Stimulated activated CD8-positive, alpha-beta memory T cell treated with anti-CD3 and anti-CD28 coated beads, Interleukin-12 subunit alpha, Interleukin-12 subunit beta, amount 100 ng/mL, for 24 hours (primary cell): ENCODE measurements around the gene SMYD3.
A peak's percentile ranks its signal among the peaks of the same experiment; 100 is the strongest.
"Not testable (repeated sequence)": the region's sequence is repeated elsewhere in the genome, so short reads cannot be mapped to it uniquely, and the experiment has no call there.

ENCODE experiments used
- DNase-seq: peaks from one replicate; pipeline ENCODE4 v3.0.0-alpha.2; 2020; ENCODE audit errors: extremely low read depth

Gene SMYD3

GRCh38 chr1:246032984-246033383 lies 474.1 kb downstream of the SMYD3 start:
- no peak for DNase-seq

GRCh38 chr1:246032031-246032551 lies 475.0 kb downstream of the SMYD3 start:
- DNase-seq: no peak

GRCh38 chr1:246029616-246030015 lies 477.5 kb downstream of the SMYD3 start:
- no peak for DNase-seq

- not testable (repeated sequence) for DNase-seq
Measured at GRCh38 chr1:246024118-246024517, 483.0 kb downstream of the SMYD3 start.

GRCh38 chr1:246020211-246020954 lies 486.7 kb downstream of the SMYD3 start:
- no peak for DNase-seq

- DNase-seq: no peak
Measured at GRCh38 chr1:246018146-246018545, 488.9 kb downstream of the SMYD3 start.

GRCh38 chr1:246012341-246012740 lies 494.7 kb downstream of the SMYD3 start:
- DNase-seq: no peak

- DNase-seq: no peak
Measured at GRCh38 chr1:246010386-246010785, 496.7 kb downstream of the SMYD3 start.

- DNase-seq: no peak
Measured at GRCh38 chr1:246008363-246008831, 498.7 kb downstream of the SMYD3 start.

GRCh38 chr1:246005067-246005466 lies 502.0 kb downstream of the SMYD3 start:
- DNase-seq: no peak

- DNase-seq: no peak
Measured at GRCh38 chr1:246004301-246004700, 502.8 kb downstream of the SMYD3 start.

GRCh38 chr1:246003442-246003730 lies 503.7 kb downstream of the SMYD3 start:
- DNase-seq: no peak

GRCh38 chr1:246002725-246003441 lies 504.2 kb downstream of the SMYD3 start:
- peak; percentile 59 for DNase-seq

GRCh38 chr1:246001837-246002230 lies 505.2 kb downstream of the SMYD3 start:
- no peak for DNase-seq

- no peak for DNase-seq
Measured at GRCh38 chr1:246001142-246001836, 505.8 kb downstream of the SMYD3 start.

- no peak for DNase-seq
Measured at GRCh38 chr1:246000638-246001015, 506.5 kb downstream of the SMYD3 start.

GRCh38 chr1:245999697-246000637 lies 507.1 kb downstream of the SMYD3 start:
- no peak for DNase-seq

- no peak for DNase-seq
Measured at GRCh38 chr1:245997471-245998258, 509.4 kb downstream of the SMYD3 start.

GRCh38 chr1:245996811-245997210 lies 510.3 kb downstream of the SMYD3 start:
- DNase-seq: no peak

- DNase-seq: no peak
Measured at GRCh38 chr1:245995474-245995873, 511.6 kb downstream of the SMYD3 start.

- no peak for DNase-seq
Measured at GRCh38 chr1:245991266-245991665, 515.8 kb downstream of the SMYD3 start.
